NCI-H1105 (cell line): ENCODE measurements around the gene C6orf52.

Experiments used
- DNase-seq: peaks from one replicate; lab custom pipeline; 2025; lab: John Stamatoyannopoulos, UW

C6orf52 gene

GRCh38 chr6:10655508-10656055, 38.8 kb downstream of the C6orf52 start:
- no peak for DNase-seq

- DNase-seq: no peak
Measured at GRCh38 chr6:10644225-10644624, 50.2 kb downstream of the C6orf52 start.

GRCh38 chr6:10643201-10643651, 51.2 kb downstream of the C6orf52 start:
- no peak for DNase-seq

- no peak for DNase-seq
Measured at GRCh38 chr6:10641528-10641927, 52.9 kb downstream of the C6orf52 start.

- no peak for DNase-seq
Measured at GRCh38 chr6:10640412-10640811, 54.0 kb downstream of the C6orf52 start.

- DNase-seq: no peak
Measured at GRCh38 chr6:10633216-10633615, 61.2 kb downstream of the C6orf52 start.

- no peak for DNase-seq
Measured at GRCh38 chr6:10630178-10630577, 64.2 kb downstream of the C6orf52 start.

GRCh38 chr6:10627800-10628199, 66.6 kb downstream of the C6orf52 start:
- DNase-seq: no peak

GRCh38 chr6:10626154-10626741, 68.2 kb downstream of the C6orf52 start:
- DNase-seq: no peak

GRCh38 chr6:10624836-10625235, 69.6 kb downstream of the C6orf52 start:
- no peak for DNase-seq

- no peak for DNase-seq
Measured at GRCh38 chr6:10621847-10622246, 72.6 kb downstream of the C6orf52 start.
